Measurements from ENCODE around the gene COL18A1.

DNA sequence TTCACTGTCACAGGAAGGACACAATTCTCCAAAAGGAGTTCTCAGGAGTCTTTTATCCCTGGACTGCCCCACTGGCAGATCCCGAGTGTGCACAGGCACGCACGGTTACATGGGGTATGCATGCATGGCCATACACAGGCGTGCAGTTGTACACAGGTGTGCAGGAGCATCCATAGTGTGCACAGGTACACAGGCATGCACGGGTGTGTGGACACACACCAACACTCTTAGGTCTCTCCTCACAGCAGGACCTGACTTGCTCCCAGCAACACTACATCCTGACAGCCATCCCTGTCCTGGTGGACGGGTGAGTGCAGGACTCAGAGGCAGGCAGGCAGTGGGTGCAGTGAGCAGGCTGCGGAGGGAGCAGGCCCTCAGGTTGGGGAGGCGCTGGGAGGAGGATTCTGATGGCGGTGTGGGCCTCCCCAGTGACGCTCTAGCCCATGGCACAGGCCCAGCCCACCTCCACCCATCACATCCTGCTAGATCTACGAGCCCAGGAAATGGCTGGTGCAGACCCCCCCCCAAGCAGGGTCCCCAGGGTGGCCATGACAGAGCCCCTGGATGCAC is 108.9 kb downstream of the COL18A1 start:
- no peak for TF ChIP-seq POLR2A (IDR thresholded peaks at IDR 0.05; ENCODE audit: extremely low read depth, insufficient read length)
- TF ChIP-seq, protein P1, sequence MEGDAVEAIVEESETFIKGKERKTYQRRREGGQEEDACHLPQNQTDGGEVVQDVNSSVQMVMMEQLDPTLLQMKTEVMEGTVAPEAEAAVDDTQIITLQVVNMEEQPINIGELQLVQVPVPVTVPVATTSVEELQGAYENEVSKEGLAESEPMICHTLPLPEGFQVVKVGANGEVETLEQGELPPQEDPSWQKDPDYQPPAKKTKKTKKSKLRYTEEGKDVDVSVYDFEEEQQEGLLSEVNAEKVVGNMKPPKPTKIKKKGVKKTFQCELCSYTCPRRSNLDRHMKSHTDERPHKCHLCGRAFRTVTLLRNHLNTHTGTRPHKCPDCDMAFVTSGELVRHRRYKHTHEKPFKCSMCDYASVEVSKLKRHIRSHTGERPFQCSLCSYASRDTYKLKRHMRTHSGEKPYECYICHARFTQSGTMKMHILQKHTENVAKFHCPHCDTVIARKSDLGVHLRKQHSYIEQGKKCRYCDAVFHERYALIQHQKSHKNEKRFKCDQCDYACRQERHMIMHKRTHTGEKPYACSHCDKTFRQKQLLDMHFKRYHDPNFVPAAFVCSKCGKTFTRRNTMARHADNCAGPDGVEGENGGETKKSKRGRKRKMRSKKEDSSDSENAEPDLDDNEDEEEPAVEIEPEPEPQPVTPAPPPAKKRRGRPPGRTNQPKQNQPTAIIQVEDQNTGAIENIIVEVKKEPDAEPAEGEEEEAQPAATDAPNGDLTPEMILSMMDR (IDR thresholded peaks at IDR 0.05; ENCODE audit: low read depth, low read length): no peak

All from NB4 (cell line).